IMR-90 (cell line): ENCODE results near the gene KIF1B. TPM values are rescaled to one million over a fixed set of nuclear protein-coding genes. Genes with fewer than 3 reads are reported as not detected.
A peak's percentile ranks its signal among the peaks of the same experiment; 100 is the strongest.

Source experiments
- ATAC-seq: fragments of 200-7000 bp; cut with Tn5 transposase; 2 replicates; pipeline ENCODE4 v1.9.1; 2020; ENCODE audit warnings: low read depth, mild to moderate bottlenecking, moderate library complexity
- BruUV-seq: library from RNA; stranded (reverse); fragments of 400-500 nt; replicated peaks from 2 replicates; lab custom pipeline; 2021; lab: Mats Ljungman, UMichigan
- CTCF ChIA-PET: fragments of 300-600 bp; formaldehyde crosslinking; extraction: SDS; loops from one replicate; lab custom pipeline; 2021; ENCODE audit warnings: antibody characterized with exemption; lab: Yijun Ruan, JAX
- POLR2A ChIA-PET: fragments of 300-600 bp; sonication (Branson Sonifier 250); formaldehyde crosslinking; loops from one replicate; lab custom pipeline; 2022; ENCODE audit warnings: antibody characterized with exemption; ENCODE audit not compliant: unreplicated experiment; lab: Charles Lee
- DNase-seq: peaks from one replicate; pipeline ENCODE4 v3.0.0; 2013
- H2AFZ ChIP-seq: replicated peaks from 2 replicates; pipeline ENCODE3; 2013; ENCODE audit warnings: low read length, mild to moderate bottlenecking; ENCODE audit not compliant: poor library complexity
- H2AK5ac ChIP-seq: 2 replicates; pipeline ENCODE4 v1.6.1; 2013; ENCODE audit warnings: low read depth, low read length, inconsistent platforms
- H2AK9ac ChIP-seq: replicated peaks from 2 replicates; pipeline ENCODE3; 2013; ENCODE audit warnings: mild to moderate bottlenecking, low read depth, low read length, moderate library complexity; ENCODE audit not compliant: poor library complexity
- H2BK120ac ChIP-seq: 2 replicates; pipeline ENCODE4 v1.6.1; 2013; ENCODE audit warnings: low read depth, low read length, inconsistent platforms
- H2BK15ac ChIP-seq: 3 replicates; pipeline ENCODE4 v1.6.1; 2013; ENCODE audit warnings: low read depth, low read length, inconsistent platforms
- H2BK20ac ChIP-seq: 2 replicates; pipeline ENCODE4 v1.6.1; 2013; ENCODE audit warnings: low read depth, mild to moderate bottlenecking, inconsistent platforms, low read length, moderate library complexity
- H2BK5ac ChIP-seq: 2 replicates; pipeline ENCODE4 v1.6.1; 2013; ENCODE audit warnings: mild to moderate bottlenecking, low read depth, low read length, inconsistent platforms; ENCODE audit not compliant: poor library complexity, severe bottlenecking
- H3K14ac ChIP-seq: replicated peaks from 2 replicates; pipeline ENCODE4 v1.6.1; 2013; ENCODE audit warnings: low read depth, low read length, inconsistent platforms
- H3K18ac ChIP-seq: 2 replicates; pipeline ENCODE4 v1.6.1; 2013; ENCODE audit warnings: low read depth, low read length, control low read depth
- H3K23ac ChIP-seq: 2 replicates; pipeline ENCODE4 v1.6.1; 2013; ENCODE audit warnings: low read depth, low read length, inconsistent platforms
- H3K27ac ChIP-seq: 2 replicates; pipeline ENCODE4 v1.5.1; 2013; ENCODE audit warnings: mild to moderate bottlenecking, control low read depth, low read length; ENCODE audit not compliant: insufficient read depth
- H3K27me3 ChIP-seq: 2 replicates; pipeline ENCODE4 v1.6.1; 2013; ENCODE audit warnings: low read length; ENCODE audit not compliant: control insufficient read depth, insufficient read depth
- H3K36me3 ChIP-seq: 2 replicates; pipeline ENCODE4 v1.6.1; 2013; ENCODE audit warnings: low read length, mixed read lengths; ENCODE audit not compliant: control insufficient read depth, insufficient read depth
- H3K4ac ChIP-seq: 2 replicates; pipeline ENCODE4 v1.6.1; 2013; ENCODE audit warnings: low read depth, low read length, inconsistent platforms
- H3K4me1 ChIP-seq: 2 replicates; pipeline ENCODE4 v1.6.1; 2013; ENCODE audit warnings: low read length, mixed read lengths; ENCODE audit not compliant: control insufficient read depth, insufficient read depth
- H3K4me2 ChIP-seq: 2 replicates; pipeline ENCODE4 v1.6.1; 2013; ENCODE audit warnings: low read depth, mild to moderate bottlenecking, control low read depth, low read length, moderate library complexity
- H3K4me3 ChIP-seq: 2 replicates; pipeline ENCODE4 v1.5.1; 2013; ENCODE audit warnings: low read depth, mild to moderate bottlenecking, control low read depth, low read length, moderate library complexity; ENCODE audit not compliant: insufficient read depth
- H3K56ac ChIP-seq: 2 replicates; pipeline ENCODE4 v1.6.1; 2013; ENCODE audit warnings: low read length, inconsistent platforms; ENCODE audit not compliant: insufficient read depth; ENCODE audit errors: extremely low read depth
- H3K79me1 ChIP-seq, 2 experiments: 2 replicates each; pipeline ENCODE4 v1.6.1; 2013; ENCODE audit warnings: low read length in 2 of 2, inconsistent platforms in 1 of 2, low read depth in 1 of 2
- H3K9ac ChIP-seq: 2 replicates; pipeline ENCODE4 v1.6.1; 2013; ENCODE audit warnings: low read depth, low read length, control low read depth
- H3K9me1 ChIP-seq: 2 replicates; pipeline ENCODE4 v1.6.1; 2013; ENCODE audit warnings: low read length, inconsistent platforms; ENCODE audit not compliant: insufficient read depth
- H3K9me3 ChIP-seq: 2 replicates; pipeline ENCODE4 v1.6.1; 2013; ENCODE audit warnings: low read length; ENCODE audit not compliant: control insufficient read depth, insufficient read depth
- H4K20me1 ChIP-seq: 2 replicates; pipeline ENCODE4 v1.6.1; 2013; ENCODE audit warnings: low read length, inconsistent platforms; ENCODE audit not compliant: insufficient read depth
- H4K5ac ChIP-seq: 2 replicates; pipeline ENCODE4 v1.6.1; 2013; ENCODE audit warnings: mild to moderate bottlenecking, low read depth, low read length, control low read depth
- H4K8ac ChIP-seq, 2 experiments: 2 replicates each; pipeline ENCODE4 v1.6.1; 2013; ENCODE audit warnings: low read depth in 2 of 2, low read length in 2 of 2, control low read depth in 1 of 2, inconsistent platforms in 1 of 2
- H4K91ac ChIP-seq: 2 replicates; pipeline ENCODE4 v1.6.1; 2013; ENCODE audit warnings: low read depth, low read length, inconsistent platforms; ENCODE audit not compliant: insufficient read depth
- POLR2A ChIP-seq: IDR thresholded peaks from 2 replicates; pipeline ENCODE4 v1.6.1; 2012; ENCODE audit warnings: mild to moderate bottlenecking, low read depth, low read length
- WGBS, 2 experiments: methylation state at CpG; one replicate each; pipeline versions ENCODE4 v1.1.5 to v1.1.7; 2013; ENCODE audit warnings: missing lambda C conversion rate in 2 of 2; ENCODE audit not compliant: insufficient read length in 1 of 2; ENCODE audit errors: extremely low coverage in 2 of 2; 5-methylcytosine and 5-hydroxymethylcytosine counted together
- dilution Hi-C: fragments of 300-500 bp; cut with HindIII; formaldehyde crosslinking; loops from one replicate; pipeline ENCODE4 v1.14.3; 2018; ENCODE audit warnings: low sequenced_read_pairs; ENCODE audit not compliant: unreplicated experiment
- in situ Hi-C: fragments of 300-500 bp; cut with MboI; formaldehyde crosslinking; loops from 3 replicates; pipeline ENCODE4 v1.14.3; 2019; ENCODE audit warnings: low sequenced_read_pairs, inconsistent platforms, mixed read lengths
- intact Hi-C: fragments of 100-400 bp; cut with micrococcal nuclease; formaldehyde crosslinking; loops from 2 replicates; pipeline ENCODE4 v1.10.0; 2022
- polyA plus RNA-seq, 3 experiments: library from polyadenylated mRNA; depleted of rRNA; stranded (reverse); fragments of >200 nt; gene quantifications; 2 replicates each; pipeline ENCODE4 v1.2.3, GENCODE V29; 2012; ENCODE audit warnings: low replicate concordance in 1 of 3
- total RNA-seq: library from RNA; depleted of rRNA; stranded (reverse); fragments of >200 nt; gene quantifications from 2 replicates; pipeline ENCODE4 v1.2.3, GENCODE V29; 2012

KIF1B gene
- total and polyA plus RNA-seq, 2 of the 4 experiments (the other 2 are of a cell fraction) = 13.0 to 21.1 TPM

GRCh38 chr1:10267319-10267718 lies 56.9 kb downstream of the KIF1B start:
- BruUV-seq = no TSS peak
- peak; percentile 38 for DNase-seq
- ATAC-seq = no peak
- H3K27me3 ChIP-seq = no peaks in the 10 kb centered on the region
- no peak overlapping the region for H2AK5ac ChIP-seq
- no peak overlapping the region for H2BK120ac ChIP-seq
- H3K4ac ChIP-seq = no peak overlapping the region
- H3K14ac ChIP-seq = no peak overlapping the region
- no peak overlapping the region for H2BK20ac ChIP-seq
- CTCF ChIA-PET = no interaction called here
- H2BK5ac ChIP-seq = no peak overlapping the region
- no peak overlapping the region for H2AFZ ChIP-seq
- H4K8ac ChIP-seq = no peak overlapping the region
- H3K27ac ChIP-seq = no peak overlapping the region
- H3K36me3 ChIP-seq = peaks cover 26% of the 10 kb centered on the region
- peaks cover 7 to 33% of the 10 kb centered on the region in 2 experiments for H3K79me1 ChIP-seq
- intact Hi-C loops (no loop called here), in situ Hi-C loops (no loop called here), dilution Hi-C loops (no loop called here)
- no peak overlapping the region for H4K5ac ChIP-seq
- no peak overlapping the region for H3K23ac ChIP-seq
- no peak overlapping the region for H4K91ac ChIP-seq
- no peaks in the 10 kb centered on the region for H3K9me3 ChIP-seq
- no peak overlapping the region for H3K56ac ChIP-seq
- no CpG with 5 or more reads among the region's 5 CpGs for WGBS, 2 experiments
- TF ChIP-seq POLR2A = no peak
- no peaks in the 10 kb centered on the region for H4K20me1 ChIP-seq
- no peaks in the 10 kb centered on the region; the same call in 1 of the 2 replicates for H3K9me1 ChIP-seq
- no peak overlapping the region for H2BK15ac ChIP-seq
- H3K18ac ChIP-seq = no peak overlapping the region
- H3K9ac ChIP-seq = no peak overlapping the region
- no peaks in the 10 kb centered on the region for H3K4me1 ChIP-seq
- POLR2A ChIA-PET = no interaction called here
- H2AK9ac ChIP-seq = no peak overlapping the region
- no peak overlapping the region for H3K4me3 ChIP-seq
- H3K4me2 ChIP-seq = no peak overlapping the region
